HG03457 (cell line): ENCODE results near the gene ARMC12.
"Not testable (repeated sequence)": the region's sequence is repeated elsewhere in the genome, so short reads cannot be mapped to it uniquely, and the experiment has no call there.

Source experiments
- ATAC-seq: cut with Tn5 transposase; IDR thresholded peaks from one replicate; pipeline ENCODE4 v1.9.1; 2021; ENCODE audit warnings: moderate number of reproducible peaks; ENCODE audit not compliant: unreplicated experiment

Gene ARMC12, protein sequence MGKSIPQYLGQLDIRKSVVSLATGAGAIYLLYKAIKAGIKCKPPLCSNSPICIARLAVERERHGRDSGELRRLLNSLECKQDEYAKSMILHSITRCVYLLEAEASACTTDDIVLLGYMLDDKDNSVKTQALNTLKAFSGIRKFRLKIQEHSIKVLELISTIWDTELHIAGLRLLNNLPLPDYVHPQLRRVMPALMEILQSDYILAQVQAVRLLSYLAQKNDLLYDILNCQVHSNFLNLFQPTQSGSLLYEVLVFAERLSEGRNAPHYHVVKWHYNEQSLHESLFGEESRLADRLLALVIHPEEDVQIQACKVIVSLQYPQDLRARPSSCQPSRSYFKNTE

DNA sequence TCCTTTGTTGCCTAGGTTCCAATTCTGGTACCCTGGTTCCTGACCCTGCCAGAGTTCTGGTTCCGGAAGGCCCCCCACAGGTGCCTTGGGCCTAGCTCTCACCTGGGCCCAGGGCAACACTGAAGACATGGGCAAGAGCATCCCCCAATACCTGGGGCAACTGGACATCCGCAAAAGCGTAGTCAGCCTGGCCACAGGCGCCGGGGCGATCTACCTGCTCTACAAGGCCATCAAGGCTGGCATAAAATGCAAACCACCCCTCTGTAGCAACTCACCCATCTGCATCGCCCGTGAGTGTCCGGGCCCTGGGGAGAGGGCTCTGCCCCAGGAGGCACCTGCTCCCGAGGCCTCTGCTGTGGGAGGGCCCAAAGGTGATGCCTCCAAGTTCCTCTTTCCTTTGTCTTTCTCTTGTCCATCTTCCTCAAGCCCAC lies at the start of gene ARMC12:
ARMC12 (plus strand) TSS at position 51 of the 431 bp plus-strand sequence; CDS start at position 128, 77 bp downstream.
- ATAC-seq: no peak

DNA sequence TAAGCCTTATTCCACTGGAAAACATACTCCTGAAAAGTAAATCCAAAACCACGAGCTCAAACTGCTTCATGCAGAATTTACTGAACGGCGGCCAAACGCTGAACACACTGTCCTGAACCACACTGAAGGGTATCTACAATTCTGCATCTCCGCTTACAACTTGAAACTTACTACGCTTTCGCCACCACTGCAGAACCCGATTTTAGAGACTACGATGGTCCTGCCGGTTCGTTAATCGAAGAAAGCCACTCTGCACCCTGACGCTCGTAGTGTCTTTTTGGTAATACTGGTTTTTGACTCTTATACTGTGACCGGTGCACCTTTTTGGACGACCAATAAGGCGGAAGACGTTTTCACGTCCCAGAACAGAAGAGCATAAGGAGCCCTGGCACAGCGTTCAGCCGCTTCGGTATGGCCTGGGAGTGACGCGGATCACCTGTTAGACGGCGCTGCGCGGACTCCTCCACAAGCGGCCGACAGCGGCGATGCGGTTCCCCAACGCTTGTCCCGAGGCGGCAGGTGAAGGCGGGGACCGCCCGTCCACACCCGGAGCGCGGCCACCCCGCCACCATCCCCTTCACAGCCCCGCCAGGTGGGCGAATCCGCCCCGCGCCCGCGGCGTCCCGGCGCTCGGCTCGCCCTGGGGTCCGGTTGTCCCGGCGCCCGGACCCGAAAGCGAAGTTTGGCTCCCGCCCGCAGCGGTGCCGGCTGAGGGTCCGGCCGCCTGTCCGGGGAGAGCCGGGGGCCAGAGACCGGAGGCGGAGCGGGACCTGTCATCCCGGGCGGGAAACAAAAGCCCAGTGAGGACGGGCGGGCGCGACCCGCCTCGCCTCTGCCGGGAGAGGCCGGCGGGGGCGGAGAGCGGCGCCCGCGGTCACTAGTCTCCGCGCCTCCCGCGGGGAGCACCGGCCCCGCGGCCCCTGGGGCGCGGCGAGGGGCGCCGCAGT lies 48.9 kb upstream of the ARMC12 start:
- ATAC-seq: peak; percentile 19

DNA sequence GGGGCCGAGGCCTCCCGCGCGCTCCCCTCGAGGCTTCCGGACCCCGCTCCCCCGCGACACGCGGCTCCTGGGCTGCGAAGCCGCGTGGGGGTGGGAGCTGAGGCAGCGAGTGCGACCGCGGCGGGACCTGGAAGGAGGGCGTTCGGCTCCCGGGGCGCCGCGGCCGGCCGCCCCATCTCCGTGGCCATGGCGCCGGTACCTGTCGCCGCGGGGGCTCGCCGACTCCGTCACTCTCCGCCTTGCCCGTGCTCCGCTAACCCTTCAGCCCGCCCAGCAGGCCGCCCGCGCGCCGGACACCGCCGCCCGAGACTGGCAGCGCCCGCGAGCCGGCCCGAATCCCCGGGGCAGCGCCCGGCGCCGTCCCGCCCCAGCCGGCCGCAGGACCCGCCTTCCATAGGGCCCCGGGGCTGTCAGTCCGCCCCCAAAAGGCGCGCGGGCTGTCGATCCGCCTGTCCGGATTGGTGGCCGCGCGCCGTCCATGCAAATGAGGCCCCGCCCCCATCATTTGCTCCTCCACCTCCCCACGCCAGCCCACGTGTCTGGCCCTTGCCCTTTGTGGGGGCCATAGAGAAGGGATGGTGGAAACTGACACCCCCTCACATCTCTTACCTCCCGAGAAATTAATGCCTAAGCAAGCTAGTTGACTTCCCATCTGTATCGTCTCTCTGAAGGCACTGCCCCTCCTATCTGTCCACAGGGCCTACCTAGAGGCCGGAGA lies 48.1 kb upstream of the ARMC12 start, which contains the start of gene FKBP5:
FKBP5 (minus strand) TSS at position 311 of the 718 bp plus-strand sequence. CDS start 46,091 bp downstream, outside the sequence.
- peak; percentile 85 for ATAC-seq

DNA sequence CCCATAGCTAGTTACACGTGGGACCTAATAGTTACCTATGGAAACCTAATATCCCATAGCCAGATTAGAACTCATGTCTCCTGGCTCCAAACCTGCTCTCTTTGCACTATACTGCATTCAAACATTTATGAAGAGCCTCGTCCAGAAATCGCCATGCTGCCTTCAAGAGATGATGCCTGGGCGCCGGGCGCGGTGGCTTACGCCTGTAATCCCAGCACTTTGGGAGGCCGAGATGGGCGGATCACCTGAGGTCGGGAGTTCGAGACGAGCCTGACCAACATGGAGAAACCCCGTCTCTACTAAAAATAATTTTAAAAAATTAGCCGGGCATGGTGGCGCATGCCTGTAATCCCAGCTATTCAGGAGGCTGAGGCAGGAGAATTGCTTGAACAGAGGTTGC lies 46.8 kb upstream of the ARMC12 start:
- ATAC-seq: not testable (repeated sequence)

DNA sequence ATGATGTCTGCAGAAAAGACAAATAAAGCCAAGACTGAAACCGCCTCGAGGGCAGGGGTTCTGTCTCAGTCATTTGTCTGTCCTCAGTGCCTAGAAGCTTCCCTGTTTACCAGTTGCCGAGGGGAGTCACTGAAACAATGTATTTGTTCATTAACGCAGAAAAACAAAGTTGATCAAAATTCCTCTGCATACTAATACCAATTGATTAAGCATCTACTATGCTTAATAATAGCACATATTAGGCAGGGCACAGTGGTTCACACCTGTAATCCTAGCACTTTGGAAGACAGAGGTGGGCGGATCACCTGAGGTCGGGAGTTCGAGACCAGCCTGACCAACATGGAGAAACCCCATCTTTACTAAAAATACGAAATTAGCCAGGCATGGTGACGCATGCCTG lies 46.3 kb upstream of the ARMC12 start:
- ATAC-seq: no peak

DNA sequence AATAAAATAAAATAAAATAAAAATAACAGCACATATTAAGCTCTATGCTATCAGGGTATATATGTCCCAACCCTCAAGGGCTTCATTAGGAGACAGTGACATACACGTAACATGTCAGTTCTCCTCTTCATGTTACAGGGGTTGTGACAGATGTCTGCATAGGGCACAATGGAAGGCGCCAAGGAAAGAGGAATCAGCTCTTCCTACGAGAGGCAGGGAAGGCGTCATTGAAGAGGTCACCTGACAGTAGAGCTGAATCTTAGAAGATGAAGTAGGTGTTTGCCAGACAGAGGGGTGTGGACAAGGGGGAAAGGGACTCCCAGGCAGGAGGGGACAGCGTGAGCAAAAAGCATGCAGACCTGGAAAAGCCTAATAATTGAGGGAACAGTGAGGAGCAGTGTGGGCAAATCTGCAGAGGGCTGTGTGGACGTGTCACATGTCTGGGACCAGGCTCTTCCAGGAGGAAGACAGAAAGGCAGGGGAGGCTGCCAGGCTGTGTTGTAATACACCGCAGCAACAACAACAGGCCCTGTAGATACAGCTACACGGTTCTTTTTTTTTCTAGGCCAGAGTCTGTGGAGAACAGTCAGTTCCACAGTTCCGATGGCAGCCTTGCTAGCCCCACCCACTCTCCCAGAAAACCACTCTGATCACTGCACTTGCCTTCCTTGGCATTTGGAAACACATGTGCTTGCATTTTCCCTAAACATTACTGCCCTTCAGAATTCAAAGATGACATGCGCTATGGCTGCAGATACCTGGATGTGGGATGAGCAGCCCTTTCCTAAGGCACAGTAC lies 45.6 kb upstream of the ARMC12 start:
- no peak for ATAC-seq

DNA sequence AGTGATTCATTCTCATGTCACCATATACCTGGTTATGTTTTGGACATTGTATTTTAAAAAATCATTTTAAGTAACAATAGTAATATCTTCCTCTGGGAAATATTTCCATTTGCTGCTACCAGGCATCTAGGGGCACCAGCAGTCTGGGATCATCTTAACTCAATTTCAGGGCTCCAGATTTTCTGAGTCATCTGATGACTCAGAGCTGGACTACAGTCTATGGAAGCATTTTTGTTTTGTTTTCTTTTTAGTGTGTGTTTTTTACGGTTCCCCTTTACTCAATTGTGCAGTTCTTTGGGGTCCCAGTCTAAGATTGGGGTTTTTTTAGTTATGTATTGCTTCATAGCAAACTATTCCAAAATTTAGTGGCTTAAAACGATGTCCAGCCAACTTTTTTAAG lies 42.4 kb upstream of the ARMC12 start:
- ATAC-seq: no peak

DNA sequence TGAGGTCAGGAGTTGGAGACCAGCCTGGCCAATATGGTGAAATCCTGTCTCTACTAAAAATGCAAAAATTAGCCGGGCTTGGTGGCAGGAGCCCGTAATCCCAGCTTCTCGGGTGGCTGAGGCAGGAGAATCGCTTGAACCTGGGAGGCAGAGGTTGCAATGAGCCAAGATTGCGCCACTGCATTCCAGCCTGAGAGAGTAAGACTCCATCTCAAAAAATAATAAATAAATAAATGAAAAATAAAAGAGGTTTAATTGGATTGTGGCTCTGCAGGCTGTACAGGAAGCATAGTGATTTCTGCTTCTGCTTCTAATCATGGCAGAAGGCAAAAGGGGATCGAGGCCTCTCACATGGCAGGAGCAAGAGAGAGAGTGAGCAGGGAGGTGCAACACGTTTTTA lies 38.4 kb upstream of the ARMC12 start:
- not testable (repeated sequence) for ATAC-seq

DNA sequence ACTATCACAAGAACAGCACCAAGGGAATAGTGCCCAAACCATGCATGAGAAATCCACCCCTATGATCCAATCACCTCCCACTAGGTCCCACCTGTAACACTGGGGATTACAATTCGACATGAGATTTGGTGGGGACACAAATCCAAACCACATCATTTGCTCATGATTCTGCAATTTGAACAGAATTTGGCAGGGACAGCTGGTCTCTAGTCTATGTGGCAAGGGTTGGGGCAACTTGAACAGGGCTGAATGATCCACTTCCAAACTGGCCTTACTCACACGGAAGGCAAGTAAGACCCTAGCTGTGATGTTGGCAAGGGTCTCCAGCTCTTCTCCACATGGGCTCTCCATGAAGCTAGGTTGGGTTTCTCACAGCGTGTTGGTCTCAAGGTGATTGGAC lies 38.0 kb upstream of the ARMC12 start:
- no peak for ATAC-seq

DNA sequence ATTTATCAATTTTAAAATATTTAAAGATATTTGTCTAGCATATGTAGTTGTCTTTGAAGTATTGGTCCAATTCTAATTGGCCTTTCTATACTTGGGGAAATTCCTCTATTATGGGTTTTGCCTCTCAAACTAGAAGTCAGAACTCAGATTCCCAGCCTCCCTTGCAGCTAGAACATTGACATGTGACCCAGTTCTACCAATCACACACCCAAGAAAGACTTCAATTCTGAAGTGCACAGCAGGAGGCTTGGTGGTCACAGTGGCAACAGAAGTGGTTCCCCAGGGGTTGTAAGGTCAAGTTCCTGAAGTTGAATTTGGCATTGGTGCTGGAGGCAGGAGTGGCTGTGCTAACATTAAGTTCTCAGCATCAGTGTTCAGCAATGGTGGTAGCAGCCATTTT lies 33.3 kb upstream of the ARMC12 start:
- no peak for ATAC-seq

DNA sequence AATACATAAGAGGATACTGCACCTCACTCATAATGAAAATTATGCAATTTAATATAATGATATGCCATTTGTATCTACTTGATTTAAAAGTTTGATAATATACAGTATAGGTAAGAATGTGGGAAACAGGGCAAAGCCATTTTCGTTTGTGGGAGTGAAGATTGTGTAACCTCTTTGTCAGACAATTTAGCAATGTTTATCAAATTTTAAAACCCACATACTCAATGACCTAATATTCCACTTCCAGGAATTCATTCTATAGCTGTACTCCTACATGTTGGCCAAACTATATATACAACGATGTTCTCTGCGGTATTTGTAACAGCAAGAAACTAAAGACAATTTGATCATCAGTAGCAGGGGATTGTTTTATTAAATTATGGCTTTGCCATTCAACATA lies 30.4 kb upstream of the ARMC12 start:
- no peak for ATAC-seq

DNA sequence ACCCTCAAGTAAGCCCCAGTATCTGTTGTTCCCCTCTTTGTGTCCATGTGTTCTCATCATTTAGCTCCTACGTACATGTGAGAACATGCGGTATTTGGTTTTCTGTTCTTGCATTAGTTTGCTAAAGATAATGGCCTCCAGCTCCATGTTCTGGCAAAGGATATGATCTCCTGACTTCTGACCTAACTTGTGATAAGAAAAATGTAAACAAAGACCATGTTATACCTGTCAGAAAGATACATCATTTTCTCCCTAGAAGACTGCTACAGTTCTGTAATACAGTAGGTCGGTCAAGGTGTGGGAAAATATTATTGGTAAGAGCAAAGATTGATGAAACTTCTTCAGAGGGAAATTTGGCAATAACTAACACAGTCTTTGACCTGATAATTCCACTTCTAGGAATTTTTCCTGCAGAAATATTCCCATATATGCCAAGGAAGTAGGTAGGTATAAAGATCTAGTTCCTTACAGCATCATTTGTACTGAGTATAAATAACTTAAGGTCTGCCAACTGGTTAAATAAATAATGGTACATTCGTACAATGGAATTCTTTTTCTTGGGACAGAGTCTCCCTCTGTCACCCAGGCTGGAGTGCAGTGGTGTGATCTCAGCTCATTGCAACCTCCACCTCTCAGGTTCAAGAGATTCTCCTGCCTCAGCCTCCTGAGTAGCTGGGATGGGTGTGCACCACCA lies 29.0 kb upstream of the ARMC12 start:
- ATAC-seq: no peak

DNA sequence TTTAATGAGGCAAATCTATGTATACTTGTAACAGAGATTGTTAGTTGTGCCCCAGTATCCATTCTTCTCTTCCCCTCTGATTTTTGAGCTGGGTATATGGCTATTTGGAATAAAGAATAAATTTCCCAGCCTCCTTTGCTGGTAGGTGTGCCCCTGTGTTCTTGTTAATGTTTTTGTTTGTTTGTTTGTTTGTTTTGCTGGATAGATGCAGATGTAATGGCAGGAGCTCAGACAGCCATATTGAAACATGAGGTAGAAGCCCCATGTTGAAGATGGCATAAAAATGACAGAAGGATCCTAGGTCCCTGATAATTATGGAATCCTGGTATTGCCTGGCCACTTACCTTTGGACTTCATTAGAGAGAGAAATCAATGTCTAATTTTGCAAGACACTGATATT lies 28.2 kb upstream of the ARMC12 start:
- ATAC-seq: no peak

DNA sequence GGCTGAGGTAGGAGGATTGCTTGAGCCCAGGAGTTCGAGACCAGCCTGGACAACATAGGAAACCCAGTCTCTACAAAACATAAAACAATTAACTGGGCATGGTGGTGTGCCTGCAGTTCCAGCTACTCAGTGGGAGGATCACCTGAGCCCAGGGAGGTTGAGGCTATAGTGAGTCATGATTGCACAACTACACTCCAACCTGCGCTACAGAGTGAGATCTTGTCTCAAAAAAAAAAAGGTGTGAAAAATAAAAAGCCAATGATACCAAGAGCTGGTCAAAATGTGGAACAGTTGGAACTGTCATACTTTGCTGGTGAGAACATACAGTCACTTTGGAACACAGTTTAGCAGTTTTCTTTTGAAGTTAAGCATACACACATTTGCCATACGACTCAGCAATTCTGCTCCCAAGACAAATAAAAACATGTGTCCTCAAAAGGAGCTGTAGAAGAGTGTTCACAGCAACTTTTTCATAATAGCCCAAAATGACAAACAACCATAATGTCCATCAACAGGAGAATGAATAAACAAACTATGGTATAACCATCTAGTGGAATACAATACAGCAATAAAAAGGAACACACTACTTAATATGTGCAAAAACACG lies 26.5 kb upstream of the ARMC12 start:
- no peak for ATAC-seq

DNA sequence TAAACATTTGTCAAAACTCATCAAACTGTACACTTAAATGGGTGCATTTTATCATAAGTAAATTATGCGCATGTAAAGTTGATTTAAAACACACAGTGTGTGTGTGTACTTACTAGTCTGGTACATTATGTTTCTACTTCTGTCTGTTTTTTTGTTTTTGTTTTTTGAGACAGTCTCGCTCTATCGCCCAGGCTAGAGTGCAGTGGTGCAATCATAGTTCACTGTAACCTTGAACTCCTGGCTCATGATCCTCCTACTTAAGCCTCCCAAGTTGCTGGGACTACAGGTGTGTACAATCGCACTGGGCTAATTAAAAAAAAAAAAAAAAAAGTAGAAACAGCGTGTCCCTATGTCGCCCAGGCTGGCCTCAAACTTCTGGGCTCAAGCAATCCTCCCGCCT lies 25.1 kb upstream of the ARMC12 start:
- ATAC-seq: no peak

DNA sequence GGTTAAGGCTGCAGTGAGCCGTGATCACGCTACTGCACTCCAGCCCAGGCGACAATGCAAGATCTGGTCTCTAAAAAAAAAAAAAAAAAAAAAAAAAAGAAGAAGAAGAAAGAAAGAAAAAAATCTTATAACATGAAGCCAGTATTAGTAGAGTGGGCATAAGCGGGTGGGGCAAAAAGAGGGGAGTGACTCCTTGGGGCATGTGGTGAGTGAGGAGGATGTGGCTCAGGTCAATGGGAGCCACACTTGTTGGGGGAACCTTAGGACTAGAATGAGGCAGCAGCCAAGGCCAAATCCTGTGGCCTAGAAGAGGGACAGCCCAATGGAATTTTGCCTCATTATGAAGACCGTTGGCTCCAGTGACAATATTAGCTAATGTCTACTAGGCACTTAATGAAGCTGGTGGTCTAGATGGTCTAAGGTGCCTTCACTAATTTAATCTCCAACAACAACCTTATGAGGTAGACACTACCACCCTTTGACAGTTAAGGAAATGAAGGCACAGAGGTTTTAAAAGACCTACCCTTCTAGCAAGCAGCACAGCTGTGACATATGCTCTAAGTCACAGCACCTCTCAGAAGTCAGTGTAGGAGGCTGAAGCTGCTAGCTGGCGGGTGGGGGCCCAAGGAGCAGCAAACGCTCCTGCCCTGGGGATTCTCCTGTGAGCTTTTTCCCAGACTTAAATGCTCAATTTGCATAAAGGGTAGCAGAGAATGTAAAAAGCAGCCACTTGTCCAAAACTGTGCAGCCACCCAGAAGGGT lies 23.6 kb upstream of the ARMC12 start:
- ATAC-seq: no peak

DNA sequence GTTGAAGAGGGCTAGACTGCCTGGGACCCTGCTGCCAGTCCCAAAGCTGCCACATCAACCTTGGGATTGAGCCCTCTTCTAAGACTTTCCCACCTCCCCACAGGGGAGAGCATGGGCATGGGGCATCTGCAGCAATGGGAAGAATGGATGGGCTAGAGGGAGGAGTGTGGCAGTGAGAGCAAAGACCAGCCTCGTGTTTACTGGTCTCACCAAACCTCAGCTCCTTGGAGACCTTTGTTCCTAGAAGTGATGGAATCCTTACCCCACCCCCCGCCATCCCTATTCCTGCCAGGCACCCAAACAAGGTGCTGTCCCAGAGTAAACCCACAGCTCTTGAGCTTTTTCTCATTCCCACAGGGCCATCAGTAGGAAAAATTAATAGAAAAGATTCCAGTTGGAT lies 20.0 kb upstream of the ARMC12 start:
- ATAC-seq: no peak
